GM12865 (cell line): ENCODE measurements around the gene ASS1.

ENCODE experiments used
- DNase-seq: peaks from one replicate; pipeline ENCODE4 v3.0.0; 2010; ENCODE audit warnings: low read depth
- H3K4me3 ChIP-seq: 2 replicates; pipeline ENCODE4 v1.5.1; 2011; ENCODE audit warnings: mild to moderate bottlenecking, low read depth, low read length, control low read depth
- TF ChIP-seq, protein P1 (sequence below): IDR thresholded peaks from 2 replicates; pipeline ENCODE4 v1.5.1; 2011; ENCODE audit warnings: low read length, control low read depth, low read depth, inconsistent platforms; ENCODE audit not compliant: insufficient read depth; ENCODE audit errors: missing control alignments

ASS1 gene

GRCh38 chr9:130472184-130472705 is 27.5 kb downstream of the ASS1 start:
- DNase-seq, result no peak
- TF ChIP-seq, protein P1, sequence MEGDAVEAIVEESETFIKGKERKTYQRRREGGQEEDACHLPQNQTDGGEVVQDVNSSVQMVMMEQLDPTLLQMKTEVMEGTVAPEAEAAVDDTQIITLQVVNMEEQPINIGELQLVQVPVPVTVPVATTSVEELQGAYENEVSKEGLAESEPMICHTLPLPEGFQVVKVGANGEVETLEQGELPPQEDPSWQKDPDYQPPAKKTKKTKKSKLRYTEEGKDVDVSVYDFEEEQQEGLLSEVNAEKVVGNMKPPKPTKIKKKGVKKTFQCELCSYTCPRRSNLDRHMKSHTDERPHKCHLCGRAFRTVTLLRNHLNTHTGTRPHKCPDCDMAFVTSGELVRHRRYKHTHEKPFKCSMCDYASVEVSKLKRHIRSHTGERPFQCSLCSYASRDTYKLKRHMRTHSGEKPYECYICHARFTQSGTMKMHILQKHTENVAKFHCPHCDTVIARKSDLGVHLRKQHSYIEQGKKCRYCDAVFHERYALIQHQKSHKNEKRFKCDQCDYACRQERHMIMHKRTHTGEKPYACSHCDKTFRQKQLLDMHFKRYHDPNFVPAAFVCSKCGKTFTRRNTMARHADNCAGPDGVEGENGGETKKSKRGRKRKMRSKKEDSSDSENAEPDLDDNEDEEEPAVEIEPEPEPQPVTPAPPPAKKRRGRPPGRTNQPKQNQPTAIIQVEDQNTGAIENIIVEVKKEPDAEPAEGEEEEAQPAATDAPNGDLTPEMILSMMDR, result no peak
- no peak overlapping the region for H3K4me3 ChIP-seq

DNA sequence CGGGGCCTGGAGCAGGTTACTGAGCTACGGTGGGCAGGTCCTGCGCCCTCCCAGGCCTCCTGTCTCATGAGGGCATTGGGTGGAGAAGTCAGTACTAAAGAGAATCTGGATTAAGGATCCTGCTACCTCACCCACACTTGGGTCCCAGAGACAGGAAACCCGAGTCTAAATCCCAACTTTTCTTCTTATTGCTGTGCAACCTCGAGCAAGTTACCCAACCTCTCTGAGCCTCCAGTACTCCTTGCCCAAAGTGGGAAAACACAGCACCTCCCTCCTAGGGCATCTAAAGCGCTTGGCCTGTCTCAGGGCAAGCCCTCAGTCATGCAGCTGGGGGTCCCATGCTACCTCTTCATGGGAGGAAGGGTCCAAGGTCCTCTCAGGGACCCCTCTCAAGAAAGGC is 28.2 kb downstream of the ASS1 start:
- no peak overlapping the region for H3K4me3 ChIP-seq
- no peak for DNase-seq
- TF ChIP-seq, protein P1, result no peak

- TF ChIP-seq, protein P1, result no peak
- DNase-seq, result no peak
- no peak overlapping the region for H3K4me3 ChIP-seq
Measured at GRCh38 chr9:130473566-130473965, 28.8 kb downstream of the ASS1 start.

DNA sequence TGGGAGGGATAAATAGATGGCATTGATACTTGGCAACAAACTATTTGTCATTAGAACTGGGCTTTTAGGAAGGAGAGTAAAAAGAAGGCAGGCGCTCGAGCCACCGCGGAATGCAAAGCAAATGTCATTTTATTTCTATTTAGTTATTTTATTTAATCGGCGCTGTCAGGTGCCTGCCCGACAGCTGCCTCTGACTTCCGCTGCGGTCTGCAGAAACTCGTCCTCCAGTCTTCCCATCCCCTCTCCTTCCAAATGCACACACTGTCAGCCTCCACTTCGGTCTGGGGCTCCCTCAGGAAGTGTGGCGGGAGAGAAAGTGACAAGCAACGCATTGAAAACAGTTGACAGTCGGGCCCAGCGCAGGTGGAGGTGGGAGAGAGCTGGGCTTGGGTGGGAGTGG is 29.3 kb downstream of the ASS1 start:
- no peak overlapping the region for H3K4me3 ChIP-seq
- DNase-seq, result no peak
- TF ChIP-seq, protein P1, result no peak

GRCh38 chr9:130476151-130476730 is 31.5 kb downstream of the ASS1 start:
- H3K4me3 ChIP-seq, result no peak overlapping the region
- no peak for DNase-seq
- TF ChIP-seq, protein P1, result no peak

DNA sequence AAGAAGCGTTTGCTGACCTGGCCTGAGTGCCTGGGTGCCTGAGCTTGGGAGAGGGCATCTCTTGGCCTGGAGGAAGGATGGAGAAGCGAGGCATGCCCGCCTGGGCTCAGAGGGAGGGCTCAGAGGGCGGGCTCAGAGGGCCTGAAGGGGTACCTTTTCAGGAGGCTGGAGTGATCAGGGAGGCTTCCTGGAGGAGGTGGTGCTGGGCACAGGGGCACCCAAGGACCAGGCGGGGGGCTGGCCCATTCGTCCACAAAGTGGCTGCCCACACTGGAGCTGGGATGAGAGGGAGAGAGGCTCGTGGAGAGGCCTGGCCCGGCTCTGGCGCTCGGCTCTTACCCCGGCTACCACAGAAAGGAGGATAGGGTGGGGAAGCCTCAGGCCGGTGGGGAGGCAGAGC is 32.8 kb downstream of the ASS1 start:
- DNase-seq, result no peak
- TF ChIP-seq, protein P1, result no peak
- H3K4me3 ChIP-seq, result no peak overlapping the region

DNA sequence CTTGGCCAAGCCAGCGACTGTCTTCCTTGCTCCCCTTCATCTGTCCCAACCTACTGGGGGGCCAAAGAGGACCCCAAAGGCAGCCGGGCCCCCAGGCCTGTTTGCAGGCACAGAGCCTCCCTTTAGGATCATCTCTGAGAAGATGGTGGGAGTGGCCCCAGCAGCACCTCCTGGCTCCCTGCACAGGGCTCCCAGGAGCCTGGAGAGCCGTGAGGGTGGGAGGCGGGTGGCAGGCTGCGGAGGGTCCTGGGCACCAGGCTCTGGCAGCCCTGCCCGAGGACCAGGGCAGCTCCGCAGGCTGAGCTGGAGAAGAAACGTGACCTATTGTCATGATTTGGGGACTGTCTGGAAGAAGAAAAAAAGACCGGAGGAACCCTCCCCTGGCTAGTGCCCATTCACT is 33.4 kb downstream of the ASS1 start:
- TF ChIP-seq, protein P1, result no peak
- H3K4me3 ChIP-seq, result no peak overlapping the region
- DNase-seq, result no peak
